DOHH2 (cell line): ENCODE data around the gene DEFB125.

ENCODE experiments used
- H3F3A ChIP-seq: fragments of 200-600 bp; sonication (generic), shearing (Covaris generic); 2 replicates; pipeline ENCODE4 v1.6.0; 2016; ENCODE audit warnings: antibody characterized with exemption, mild to moderate bottlenecking; ENCODE audit not compliant: control insufficient read depth, insufficient read depth
- H3K27ac ChIP-seq: fragments of 200-600 bp; sonication (generic); 2 replicates; pipeline ENCODE4 v1.5.1; 2014; ENCODE audit warnings: low read depth, mild to moderate bottlenecking, low read length, moderate library complexity
- H3K27me3 ChIP-seq: fragments of 200-600 bp; sonication (generic); 2 replicates; pipeline ENCODE4 v1.6.1; 2014; ENCODE audit warnings: mild to moderate bottlenecking, low read length, mixed read lengths; ENCODE audit not compliant: control insufficient read depth
- H3K36me3 ChIP-seq: fragments of 200-600 bp; sonication (generic); 2 replicates; pipeline ENCODE4 v1.6.1; 2014; ENCODE audit warnings: mild to moderate bottlenecking, low read length, moderate library complexity, mixed read lengths; ENCODE audit not compliant: control insufficient read depth
- H3K4me1 ChIP-seq: fragments of 200-600 bp; sonication (generic); 2 replicates; pipeline ENCODE4 v1.6.1; 2014; ENCODE audit warnings: mild to moderate bottlenecking, low read length, mixed read lengths; ENCODE audit not compliant: control insufficient read depth
- H3K4me2 ChIP-seq: fragments of 200-600 bp; sonication (generic); 2 replicates; pipeline ENCODE4 v1.6.0; 2014; ENCODE audit warnings: mild to moderate bottlenecking, low read length, moderate library complexity
- H3K4me3 ChIP-seq: fragments of 200-600 bp; sonication (generic); 2 replicates; pipeline ENCODE4 v1.5.1; 2014; ENCODE audit warnings: mild to moderate bottlenecking, low read length, mixed read lengths
- H3K79me2 ChIP-seq: fragments of 200-600 bp; sonication (generic); 2 replicates; pipeline ENCODE4 v1.6.1; 2014; ENCODE audit warnings: mild to moderate bottlenecking, low read length, mixed read lengths; ENCODE audit not compliant: control insufficient read depth
- H3K9me2 ChIP-seq: fragments of 200-600 bp; sonication (generic); replicated peaks from 2 replicates; pipeline ENCODE4 v1.6.1; 2014; ENCODE audit warnings: mild to moderate bottlenecking, low read length, mixed read lengths; ENCODE audit not compliant: control insufficient read depth
- H3K9me3 ChIP-seq: fragments of 200-600 bp; sonication (generic); 2 replicates; pipeline ENCODE4 v1.6.1; 2014; ENCODE audit warnings: antibody characterized with exemption, low read length, mixed read lengths; ENCODE audit not compliant: control insufficient read depth, insufficient read depth
- H4K20me1 ChIP-seq: fragments of 200-600 bp; sonication (generic); 2 replicates; pipeline ENCODE4 v1.6.0; 2014; ENCODE audit warnings: low read depth, mild to moderate bottlenecking, antibody characterized with exemption, low read length, moderate library complexity; ENCODE audit not compliant: control insufficient read depth, insufficient read depth
- CTCF ChIP-seq: fragments of 200-600 bp; sonication (generic); IDR thresholded peaks from one replicate; pipeline ENCODE4 v1.5.1; 2014; ENCODE audit warnings: antibody characterized with exemption, mild to moderate bottlenecking, low read depth, low read length; ENCODE audit not compliant: poor library complexity, severe bottlenecking
- EZH2phosphoT487 ChIP-seq: fragments of 200-600 bp; sonication (generic); IDR thresholded peaks from 2 replicates; pipeline ENCODE4 v1.6.1; 2017; ENCODE audit warnings: borderline replicate concordance, mild to moderate bottlenecking, antibody characterized with exemption, low read length, moderate library complexity, mixed read lengths

Gene DEFB125

GRCh38 chr20:61757-62156, 25.7 kb upstream of the DEFB125 start:
- H3F3A ChIP-seq, result no peaks in the 10 kb centered on the region
- H3K4me3 ChIP-seq, result no peak overlapping the region
- H3K27ac ChIP-seq, result no peak overlapping the region
- H4K20me1 ChIP-seq, result no peaks in the 10 kb centered on the region
- H3K27me3 ChIP-seq, result no peaks in the 10 kb centered on the region
- H3K4me1 ChIP-seq, result no peaks in the 10 kb centered on the region
- TF ChIP-seq EZH2phosphoT487 (no peak), CTCF (no peak)
- no peaks in the 10 kb centered on the region for H3K9me2 ChIP-seq
- no peaks in the 10 kb centered on the region for H3K79me2 ChIP-seq
- H3K4me2 ChIP-seq, result no peak overlapping the region
- no peaks in the 10 kb centered on the region for H3K36me3 ChIP-seq
- H3K9me3 ChIP-seq, result peaks cover 54% of the 10 kb centered on the region

- Histone ChIP-seq H3K4me1 (no peaks in the 10 kb centered on the region), H3K36me3 (no peaks in the 10 kb centered on the region), H3K27ac (no peak overlapping the region), H3K9me3 (peaks cover 59% of the 10 kb centered on the region), H3F3A (no peaks in the 10 kb centered on the region), H3K27me3 (no peaks in the 10 kb centered on the region), H3K4me2 (no peak overlapping the region), H3K9me2 (no peaks in the 10 kb centered on the region), H3K4me3 (no peak overlapping the region), H3K79me2 (no peaks in the 10 kb centered on the region), H4K20me1 (no peaks in the 10 kb centered on the region)
- TF ChIP-seq EZH2phosphoT487, result no peak
- no peak for TF ChIP-seq CTCF
These were observed 25.0 kb upstream of the DEFB125 start for GRCh38 chr20:62487-62886.

GRCh38 chr20:64026-64603, 23.4 kb upstream of the DEFB125 start:
- Histone ChIP-seq H3K27ac (no peak overlapping the region), H3K4me2 (no peak overlapping the region), H3K36me3 (no peaks in the 10 kb centered on the region), H3K4me3 (no peak overlapping the region), H3K9me3 (peaks cover 59% of the 10 kb centered on the region), H3K79me2 (no peaks in the 10 kb centered on the region), H3K9me2 (no peaks in the 10 kb centered on the region), H3K27me3 (no peaks in the 10 kb centered on the region), H3F3A (no peaks in the 10 kb centered on the region), H4K20me1 (no peaks in the 10 kb centered on the region), H3K4me1 (no peaks in the 10 kb centered on the region)
- no peak for TF ChIP-seq EZH2phosphoT487
- no peak for TF ChIP-seq CTCF
